HUES64 (cell line): Measurements from ENCODE around the gene JOSD2.
A peak's percentile ranks its signal among the peaks of the same experiment; 100 is the strongest.
"Not testable (repeated sequence)": the region's sequence is repeated elsewhere in the genome, so short reads cannot be mapped to it uniquely, and the experiment has no call there.

Experiments
- H3K27ac ChIP-seq: 2 replicates; pipeline ENCODE4 v1.7.0; 2013; ENCODE audit warnings: low read depth, low read length, inconsistent platforms
- H3K27me3 ChIP-seq: 2 replicates; pipeline ENCODE4 v1.6.1; 2013; ENCODE audit warnings: mild to moderate bottlenecking, low read length; ENCODE audit not compliant: insufficient read depth
- H3K36me3 ChIP-seq: 2 replicates; pipeline ENCODE4 v1.6.1; 2013; ENCODE audit warnings: mild to moderate bottlenecking, low read length; ENCODE audit not compliant: insufficient read depth
- H3K4me1 ChIP-seq: 2 replicates; pipeline ENCODE4 v1.6.1; 2013; ENCODE audit warnings: mild to moderate bottlenecking, low read length, moderate library complexity; ENCODE audit not compliant: insufficient read depth
- H3K4me3 ChIP-seq: 2 replicates; pipeline ENCODE4 v1.5.1; 2013; ENCODE audit warnings: mild to moderate bottlenecking, low read length, moderate library complexity
- H3K9ac ChIP-seq: 2 replicates; pipeline ENCODE4 v1.6.1; 2013; ENCODE audit warnings: mild to moderate bottlenecking, low read depth, low read length
- H3K9me3 ChIP-seq: 2 replicates; pipeline ENCODE4 v1.6.1; 2013; ENCODE audit warnings: low read depth, low read length; ENCODE audit not compliant: insufficient read depth
- WGBS: fragments of 150-250, 120-280 bp; methylation state at CpG from one replicate; pipeline ENCODE4 v1.1.7; 2013; ENCODE audit warnings: missing lambda C conversion rate; 5-methylcytosine and 5-hydroxymethylcytosine counted together

Gene JOSD2

GRCh38 chr19:50480281-50481111 lies 30.5 kb downstream of the JOSD2 start:
- peaks cover 44% of the 10 kb centered on the region for H3K36me3 ChIP-seq
- WGBS, result 94% methylated on average over 36 of the region's 37 CpGs
- no peak overlapping the region for H3K27ac ChIP-seq
- peaks cover 15% of the 10 kb centered on the region for H3K9me3 ChIP-seq
- no peak overlapping the region for H3K9ac ChIP-seq
- H3K27me3 ChIP-seq, result no peaks in the 10 kb centered on the region
- no peak overlapping the region for H3K4me3 ChIP-seq
- H3K4me1 ChIP-seq, result no peaks in the 10 kb centered on the region

DNA sequence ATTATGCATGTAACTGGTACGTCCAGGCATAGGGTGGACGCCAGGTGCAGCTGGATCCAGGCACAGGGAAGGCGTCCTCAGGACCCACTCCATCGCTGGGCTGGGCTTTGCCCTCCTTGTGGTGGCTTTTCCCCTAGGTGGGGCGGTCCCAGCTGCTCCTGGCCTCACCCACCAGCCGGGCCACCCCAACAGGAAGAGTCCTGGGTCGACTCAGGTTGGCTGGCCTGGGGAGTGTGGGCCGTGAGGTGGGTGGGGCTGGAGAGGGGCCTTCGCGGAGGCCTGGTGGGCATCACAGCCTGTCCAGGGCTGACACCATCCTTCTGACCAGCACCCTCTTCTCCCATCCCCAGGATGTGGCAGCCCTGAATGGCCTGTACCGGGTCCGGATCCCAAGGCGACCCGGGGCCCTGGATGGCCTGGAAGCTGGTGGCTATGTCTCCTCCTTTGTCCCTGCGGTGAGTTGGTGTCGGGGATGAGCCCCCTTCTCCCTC lies 31.2 kb downstream of the JOSD2 start:
- 93% methylated on average over 16 of the region's 16 CpGs for WGBS
- Histone ChIP-seq H3K4me1 (no peaks in the 10 kb centered on the region), H3K27me3 (no peaks in the 10 kb centered on the region), H3K9ac (no peak overlapping the region), H3K9me3 (peaks cover 8% of the 10 kb centered on the region; the same call in 1 of the 2 replicates), H3K4me3 (no peak overlapping the region), H3K27ac (no peak overlapping the region), H3K36me3 (peaks cover 44% of the 10 kb centered on the region)

DNA sequence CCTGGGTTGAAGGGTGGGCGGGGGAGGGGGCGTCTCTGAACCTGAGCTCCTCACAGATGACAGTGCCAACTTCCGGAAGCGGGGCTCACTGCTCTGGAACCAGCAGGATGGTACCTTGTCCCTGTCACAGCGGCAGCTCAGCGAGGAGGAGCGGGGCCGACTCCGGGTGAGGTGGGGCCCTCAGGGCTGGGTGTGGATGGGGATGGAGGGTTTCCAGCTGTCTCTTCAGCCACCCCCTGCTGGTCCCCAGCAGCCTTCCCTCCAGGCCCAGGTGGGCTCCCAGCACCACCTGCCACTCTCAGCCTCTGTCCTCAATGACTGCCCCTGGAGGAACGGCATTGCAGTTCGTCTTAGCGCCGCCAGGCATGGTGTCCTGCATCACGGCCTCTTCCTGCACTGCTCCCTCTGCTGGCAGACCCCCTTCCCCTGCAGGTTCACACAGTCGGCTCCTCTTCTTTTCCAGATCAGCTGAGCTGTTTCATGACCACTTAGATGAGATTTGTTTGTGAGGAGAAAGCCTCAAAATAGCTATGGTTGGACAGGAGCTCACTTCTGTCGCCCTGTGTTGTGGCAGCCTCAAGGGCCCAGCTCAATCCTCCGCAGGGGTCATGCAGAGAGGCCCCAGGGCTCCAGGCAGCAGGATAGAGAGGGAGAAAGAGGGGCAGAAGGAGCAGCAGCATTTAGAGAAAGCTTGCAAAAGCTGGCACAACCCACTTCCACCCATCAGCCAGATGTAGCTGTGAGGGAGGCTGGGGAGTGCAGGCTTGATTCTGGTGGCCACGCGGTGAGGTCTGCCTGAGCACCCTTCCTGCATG lies 31.9 kb downstream of the JOSD2 start:
- WGBS, result 89% methylated on average over 19 of the region's 19 CpGs
- Histone ChIP-seq H3K27me3 (no peaks in the 10 kb centered on the region), H3K9ac (no peak overlapping the region), H3K9me3 (peaks cover 6% of the 10 kb centered on the region; the same call in 1 of the 2 replicates), H3K27ac (no peak overlapping the region), H3K4me3 (no peak overlapping the region), H3K4me1 (no peaks in the 10 kb centered on the region), H3K36me3 (peaks cover 44% of the 10 kb centered on the region)

GRCh38 chr19:50477751-50478515 lies 33.1 kb downstream of the JOSD2 start:
- H3K27ac ChIP-seq, result no peak overlapping the region
- no peaks in the 10 kb centered on the region for H3K27me3 ChIP-seq
- H3K4me1 ChIP-seq, result no peaks in the 10 kb centered on the region
- whole genome bisulfite sequencing, result 96% methylated on average over 17 of the region's 17 CpGs
- H3K9ac ChIP-seq, result no peak overlapping the region
- H3K9me3 ChIP-seq, result peaks cover 6% of the 10 kb centered on the region; the same call in 1 of the 2 replicates
- H3K4me3 ChIP-seq, result 0 out of 2 replicates have a peak overlapping the region, but pooled peaks have one; percentile 93
- peaks cover 40% of the 10 kb centered on the region for H3K36me3 ChIP-seq

DNA sequence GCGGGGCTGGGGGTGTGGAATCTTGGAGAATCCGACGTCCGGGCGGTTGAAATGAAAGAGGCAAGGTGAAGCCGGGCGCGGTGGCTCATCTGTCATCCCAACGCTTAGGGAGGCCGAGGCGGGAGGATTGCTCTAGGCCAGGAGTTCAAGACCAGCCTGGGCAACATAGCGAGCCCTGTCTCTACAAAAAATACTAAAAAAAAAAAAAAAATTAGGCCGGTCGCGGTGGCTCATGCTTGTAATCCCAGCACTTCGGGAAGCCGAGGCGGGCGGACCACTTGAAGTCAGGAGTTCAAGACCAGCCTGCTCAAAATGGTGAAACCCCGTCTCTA lies 34.1 kb downstream of the JOSD2 start:
- peak overlapping the region; percentile 93 for H3K9ac ChIP-seq
- peaks cover 7% of the 10 kb centered on the region for H3K9me3 ChIP-seq
- H3K36me3 ChIP-seq, result peaks cover 35% of the 10 kb centered on the region
- 19% methylated on average over 20 of the region's 20 CpGs for WGBS
- no peaks in the 10 kb centered on the region for H3K4me1 ChIP-seq
- no peak overlapping the region for H3K27ac ChIP-seq
- H3K4me3 ChIP-seq, result peak overlapping the region; percentile 93
- no peaks in the 10 kb centered on the region for H3K27me3 ChIP-seq

DNA sequence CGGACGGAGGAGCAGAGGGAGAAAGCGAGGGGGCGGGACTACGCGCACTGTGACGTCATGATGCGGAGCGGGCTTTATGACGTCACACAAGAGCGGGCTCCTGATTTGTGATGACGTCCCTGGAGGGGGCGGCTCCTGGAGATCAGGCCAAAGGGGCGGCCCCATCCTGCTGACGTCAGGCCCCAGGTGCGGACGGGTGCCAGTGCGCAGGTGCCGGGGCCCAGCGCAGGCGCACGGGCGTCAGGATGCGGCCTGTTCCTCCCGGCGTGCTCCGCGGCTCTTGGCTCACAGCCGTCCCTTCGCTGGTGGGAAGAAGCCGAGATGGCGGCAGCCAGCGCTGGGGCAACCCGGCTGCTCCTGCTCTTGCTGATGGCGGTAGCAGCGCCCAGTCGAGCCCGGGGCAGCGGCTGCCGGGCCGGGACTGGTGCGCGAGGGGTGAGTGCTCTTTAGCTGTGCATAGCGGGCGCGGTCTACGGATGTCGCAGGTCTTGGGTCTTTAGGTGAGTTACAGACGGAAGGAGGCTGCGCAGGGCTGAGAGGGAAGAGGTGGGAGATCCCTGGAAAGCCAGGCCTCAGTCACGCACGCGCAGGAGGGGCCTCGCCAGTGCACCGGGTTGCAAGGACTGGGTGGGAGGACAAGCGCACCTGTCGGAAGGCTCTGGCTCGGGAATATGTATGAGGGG lies 34.6 kb downstream of the JOSD2 start, which contains the start of the genes EMC10 and GARIN5A:
EMC10 (plus strand) TSS at position 284 of the 683 bp plus-strand sequence; CDS start at position 322, 38 bp downstream.
GARIN5A (minus strand) TSS at position 625 of the 683 bp plus-strand sequence; CDS start at position 165, 460 bp downstream.
- H3K9ac ChIP-seq, result peak within 1 kb of the TSS; percentile 93
- no peaks in the 10 kb centered on the region for H3K4me1 ChIP-seq
- H3K9me3 ChIP-seq, result peaks cover 12% of the 10 kb centered on the region
- H3K27ac ChIP-seq, result peak within 1 kb of the TSS; percentile 96
- peaks cover 31% of the 10 kb centered on the region for H3K36me3 ChIP-seq
- no peaks in the 10 kb centered on the region for H3K27me3 ChIP-seq
- H3K4me3 ChIP-seq, result peak within 1 kb of the TSS; percentile 93
- 9% methylated on average over 58 of the region's 58 CpGs for WGBS

- peaks cover 26% of the 10 kb centered on the region for H3K36me3 ChIP-seq
- H3K4me3 ChIP-seq, result peak overlapping the region; percentile 93
- 75% methylated on average over 29 of the region's 29 CpGs for WGBS
- H3K9ac ChIP-seq, result no peak overlapping the region
- peaks cover 12% of the 10 kb centered on the region for H3K9me3 ChIP-seq
- H3K27ac ChIP-seq, result no peak overlapping the region
- no peaks in the 10 kb centered on the region for H3K27me3 ChIP-seq
- no peaks in the 10 kb centered on the region for H3K4me1 ChIP-seq
Measured at GRCh38 chr19:50475736-50476223, 35.2 kb downstream of the JOSD2 start.

GRCh38 chr19:50475101-50475568 lies 35.9 kb downstream of the JOSD2 start:
- H3K4me3 ChIP-seq, result no peak overlapping the region
- peaks cover 19% of the 10 kb centered on the region for H3K36me3 ChIP-seq
- no peak overlapping the region for H3K9ac ChIP-seq
- no peaks in the 10 kb centered on the region for H3K4me1 ChIP-seq
- H3K27ac ChIP-seq, result no peak overlapping the region
- peaks cover 12% of the 10 kb centered on the region for H3K9me3 ChIP-seq
- no peaks in the 10 kb centered on the region for H3K27me3 ChIP-seq
- WGBS, result 89% methylated on average over 12 of the region's 12 CpGs

- not testable (repeated sequence) for H3K36me3 ChIP-seq, H3K27ac ChIP-seq, H3K9me3 ChIP-seq, H3K4me3 ChIP-seq, H3K9ac ChIP-seq, H3K4me1 ChIP-seq, H3K27me3 ChIP-seq
- WGBS, result 75% methylated on average over 3 of the region's 3 CpGs
Measured at GRCh38 chr19:50473336-50473735, 37.7 kb downstream of the JOSD2 start.

- WGBS, result 83% methylated on average over 6 of the region's 6 CpGs
- H3K27ac ChIP-seq, result no peak overlapping the region
- no peaks in the 10 kb centered on the region for H3K36me3 ChIP-seq
- no peak overlapping the region for H3K9ac ChIP-seq
- no peak overlapping the region for H3K4me3 ChIP-seq
- no peaks in the 10 kb centered on the region for H3K27me3 ChIP-seq
- peaks cover 5% of the 10 kb centered on the region; the same call in 1 of the 2 replicates for H3K9me3 ChIP-seq
- no peaks in the 10 kb centered on the region for H3K4me1 ChIP-seq
Measured at GRCh38 chr19:50468818-50469217, 42.2 kb downstream of the JOSD2 start.
